CMK (cell line): Measurements from ENCODE around the gene COL4A5.

Source experiments
- DNase-seq: peaks from one replicate; pipeline ENCODE4 v3.0.0-alpha.2; 2010; ENCODE audit warnings: low read depth

Gene COL4A5

DNA sequence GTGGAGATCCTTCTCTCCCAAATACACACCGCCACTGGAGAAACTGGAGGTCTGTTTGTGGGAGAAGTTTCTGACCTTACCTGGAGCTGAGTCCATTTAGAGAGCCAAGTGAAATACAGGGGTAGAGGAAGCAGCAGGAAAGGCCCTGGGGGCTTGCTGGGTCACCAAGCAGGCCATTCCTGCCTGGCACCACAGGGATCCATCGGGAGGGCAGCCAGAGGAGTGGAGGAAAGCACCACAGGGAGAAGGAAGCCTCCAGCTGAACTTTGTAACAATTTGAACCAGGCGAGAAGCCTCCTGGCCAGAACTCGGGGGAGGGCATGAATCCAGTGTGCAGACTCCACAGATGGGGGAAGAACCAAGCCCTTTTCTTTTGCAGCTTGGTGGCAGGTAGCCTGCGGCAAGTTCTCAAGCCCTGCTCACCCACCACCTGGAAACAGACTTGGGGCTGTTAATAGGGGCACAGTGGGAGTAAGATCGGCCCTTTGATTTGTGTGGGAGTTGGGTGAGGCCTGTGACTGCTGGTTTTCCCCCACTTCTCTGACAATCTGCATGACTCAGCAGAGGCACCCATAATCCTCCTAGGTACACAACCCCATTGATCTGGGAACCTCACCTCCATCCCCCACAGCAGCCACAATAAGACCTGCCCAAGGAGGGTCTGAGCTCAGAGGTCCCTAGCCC, 202.1 kb downstream of the COL4A5 start:
- DNase-seq, result no peak

GRCh38 chrX:108642273-108642628, 202.6 kb downstream of the COL4A5 start:
- no peak for DNase-seq

GRCh38 chrX:108664701-108665100, 225.1 kb downstream of the COL4A5 start:
- DNase-seq, result no peak

DNA sequence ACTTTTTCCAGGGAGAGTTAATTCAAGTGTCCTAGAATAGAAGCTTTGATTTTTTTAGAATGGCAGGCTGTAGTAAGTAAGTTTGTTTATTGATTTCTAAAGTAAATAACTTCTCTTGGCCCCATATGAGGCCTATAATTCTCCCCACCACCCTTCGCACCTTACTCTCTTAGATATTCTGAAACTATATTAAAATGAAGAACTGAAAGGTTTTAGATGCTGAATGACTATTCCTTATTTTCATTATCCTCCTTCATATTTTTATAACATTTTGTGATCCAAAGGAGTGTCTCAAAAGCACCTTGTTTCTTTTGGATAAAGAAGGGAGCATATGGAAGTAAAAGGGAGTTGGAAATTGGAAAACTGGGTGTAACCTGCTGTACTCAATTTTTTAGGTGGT, 226.5 kb downstream of the COL4A5 start:
- DNase-seq, result no peak

DNA sequence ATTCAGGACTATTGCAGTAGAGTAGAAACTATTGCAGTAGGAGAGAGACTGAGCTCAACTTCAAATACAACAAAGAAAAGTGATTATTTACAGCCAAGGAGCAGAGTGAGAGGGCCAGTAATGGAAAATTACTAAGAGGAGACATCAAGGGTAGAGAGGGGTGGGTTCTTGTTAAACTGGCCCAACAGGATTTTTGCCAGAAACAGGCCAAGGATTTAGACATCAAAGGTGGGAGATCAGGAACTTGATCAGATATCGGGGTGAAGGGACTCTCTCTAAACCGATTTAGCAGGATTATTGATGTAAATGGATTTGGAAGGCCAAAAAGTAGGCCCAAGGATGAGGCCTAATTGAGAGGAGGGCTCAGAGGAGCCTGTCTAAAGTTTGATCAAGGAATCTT, 231.9 kb downstream of the COL4A5 start:
- no peak for DNase-seq

- DNase-seq, result no peak
These were observed 257.1 kb downstream of the COL4A5 start for GRCh38 chrX:108696690-108697089.

DNA sequence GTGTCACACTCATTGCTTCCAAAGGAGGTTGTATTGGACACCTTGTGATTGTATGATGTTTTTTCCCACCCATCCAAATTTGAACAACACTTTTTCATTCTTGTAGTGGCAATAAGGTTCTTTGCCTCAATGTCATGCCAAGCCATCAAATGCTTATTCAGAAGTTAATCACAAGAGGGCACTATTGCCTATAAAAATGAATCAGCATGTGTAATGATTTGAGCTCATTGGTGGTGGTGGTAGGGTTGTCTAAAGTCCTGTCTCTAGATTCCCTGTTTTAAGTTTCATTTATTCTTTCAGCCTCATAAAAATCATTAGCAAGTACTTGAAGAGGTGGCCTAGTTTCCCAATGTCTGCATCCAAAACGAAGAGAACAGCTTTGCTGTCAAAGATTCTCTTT, 259.7 kb downstream of the COL4A5 start:
- no peak for DNase-seq

DNA sequence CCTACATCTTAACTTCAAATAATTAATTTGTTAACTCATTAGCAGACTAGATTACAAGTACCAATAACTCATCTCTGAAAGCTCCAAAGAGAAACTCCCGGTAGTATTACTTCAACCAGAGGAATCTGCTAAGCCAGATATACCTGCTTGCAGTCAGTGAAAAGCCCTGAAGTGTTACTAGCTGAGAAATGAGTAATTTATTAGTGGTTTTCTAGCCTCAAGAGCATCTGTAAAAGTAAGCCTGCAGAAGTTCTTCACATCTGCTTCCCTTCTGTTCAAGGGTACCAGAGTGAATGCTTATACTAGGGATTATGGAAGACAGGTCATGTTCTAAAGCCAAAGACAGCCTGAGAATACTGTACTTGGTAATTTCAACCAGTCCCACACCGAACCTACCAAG, 262.0 kb downstream of the COL4A5 start:
- no peak for DNase-seq

GRCh38 chrX:108702530-108702929, 262.9 kb downstream of the COL4A5 start:
- no peak for DNase-seq

- no peak for DNase-seq
These were observed 265.2 kb downstream of the COL4A5 start for GRCh38 chrX:108704839-108705238.

- no peak for DNase-seq
These were observed 273.2 kb downstream of the COL4A5 start for GRCh38 chrX:108712886-108713285.

GRCh38 chrX:108722561-108722960, 282.9 kb downstream of the COL4A5 start:
- no peak for DNase-seq

- no peak for DNase-seq
These were observed 287.1 kb downstream of the COL4A5 start for GRCh38 chrX:108726748-108727147.

- DNase-seq, result no peak
These were observed 291.5 kb downstream of the COL4A5 start for GRCh38 chrX:108731153-108731552.

GRCh38 chrX:108732630-108733321, 293.1 kb downstream of the COL4A5 start:
- no peak for DNase-seq

- DNase-seq, result no peak
These were observed 294.8 kb downstream of the COL4A5 start for GRCh38 chrX:108734426-108734825.

GRCh38 chrX:108735091-108735678, 295.5 kb downstream of the COL4A5 start:
- no peak for DNase-seq

DNA sequence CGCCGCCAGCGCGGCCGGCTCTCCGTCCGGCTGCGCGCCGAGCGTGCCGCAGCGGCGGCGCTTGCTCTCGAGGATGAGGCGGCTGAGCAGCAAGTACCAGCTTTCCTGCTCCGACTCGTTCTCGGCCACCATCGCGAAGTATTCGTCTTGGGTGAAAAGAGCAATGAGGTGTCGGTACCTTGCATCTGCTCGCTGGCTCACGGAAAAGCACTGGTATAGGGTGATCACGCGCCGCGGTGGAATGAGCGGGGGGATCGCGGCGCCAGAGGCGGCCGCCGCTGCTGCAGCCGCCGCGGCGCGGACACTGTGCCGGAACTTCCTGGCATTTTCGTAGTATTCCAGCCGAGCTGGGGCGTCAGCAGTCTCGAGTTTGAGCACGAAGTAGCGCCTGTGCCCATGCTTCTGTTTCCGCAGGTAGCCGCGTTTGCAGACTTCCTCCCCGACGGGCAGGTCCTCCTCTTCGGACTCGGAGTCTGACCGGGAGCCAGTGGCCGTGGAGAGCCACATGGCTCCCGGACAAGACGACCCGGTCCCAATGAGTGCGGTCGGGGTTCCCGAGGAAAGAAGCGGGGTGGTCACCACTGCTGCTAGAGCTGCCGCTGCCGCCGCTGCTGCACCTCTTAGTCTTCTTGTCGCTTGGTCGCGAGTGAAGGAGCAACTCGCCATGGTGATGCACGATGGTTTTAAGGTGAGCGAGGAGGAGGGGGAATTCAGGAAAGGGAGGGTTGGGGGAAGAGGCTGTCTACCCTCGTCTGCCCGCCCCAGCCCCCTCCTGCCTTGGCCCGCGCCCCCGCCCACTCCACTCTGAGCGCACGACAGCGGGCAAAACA, 296.3 kb downstream of the COL4A5 start:
- no peak for DNase-seq

DNA sequence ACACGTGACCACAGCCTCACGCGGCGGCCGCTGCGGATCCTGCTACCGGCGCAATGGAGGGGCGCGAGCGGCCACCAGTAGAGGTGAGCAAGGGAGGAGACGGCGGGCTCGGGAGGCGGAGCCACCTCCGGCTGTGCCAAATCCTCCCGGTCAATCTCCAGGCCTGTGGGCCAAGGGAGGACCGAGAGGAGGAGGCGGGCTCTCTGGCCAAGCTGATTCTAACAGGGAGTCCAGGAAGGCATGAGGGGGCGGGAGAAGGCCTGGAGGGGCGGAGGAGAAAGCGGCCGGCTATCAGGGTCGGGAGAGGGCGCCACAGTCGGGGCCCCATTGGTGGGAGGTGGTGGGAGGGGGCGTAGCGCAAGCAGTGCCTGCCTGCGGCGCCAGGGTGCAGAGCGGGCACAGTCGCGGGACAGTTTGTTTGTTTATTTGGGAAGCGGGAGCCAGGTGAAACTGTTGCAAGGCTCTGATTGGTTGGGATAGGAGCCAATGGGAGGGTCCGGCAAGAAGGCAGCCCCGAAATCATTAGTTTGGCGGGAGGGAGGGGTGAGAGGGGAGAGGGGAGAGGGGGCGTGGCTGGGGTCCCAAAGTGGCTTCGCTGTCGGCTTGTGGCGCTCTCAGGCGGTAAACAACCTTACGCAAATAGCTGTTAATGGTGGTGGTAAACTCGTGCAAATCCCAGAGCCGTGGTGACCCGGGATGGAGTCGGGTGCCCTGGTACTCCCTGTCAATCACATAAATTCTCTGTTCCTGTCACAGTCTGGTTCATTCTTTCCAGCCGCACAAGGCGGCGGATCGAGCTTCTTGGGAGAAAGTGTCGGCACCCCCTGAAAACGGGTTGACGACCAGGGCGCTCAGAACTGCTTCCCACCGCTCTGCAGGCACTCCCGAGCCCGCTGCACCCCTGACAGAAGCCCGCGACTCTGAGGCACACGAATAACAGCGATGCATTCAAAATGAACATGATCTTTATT, 297.2 kb downstream of the COL4A5 start, which contains the start of gene IRS4:
IRS4 (minus strand) TSS at position 55 of the 971 bp plus-strand sequence.
- no peak for DNase-seq

GRCh38 chrX:108737754-108738153, 298.1 kb downstream of the COL4A5 start:
- DNase-seq, result no peak

DNA sequence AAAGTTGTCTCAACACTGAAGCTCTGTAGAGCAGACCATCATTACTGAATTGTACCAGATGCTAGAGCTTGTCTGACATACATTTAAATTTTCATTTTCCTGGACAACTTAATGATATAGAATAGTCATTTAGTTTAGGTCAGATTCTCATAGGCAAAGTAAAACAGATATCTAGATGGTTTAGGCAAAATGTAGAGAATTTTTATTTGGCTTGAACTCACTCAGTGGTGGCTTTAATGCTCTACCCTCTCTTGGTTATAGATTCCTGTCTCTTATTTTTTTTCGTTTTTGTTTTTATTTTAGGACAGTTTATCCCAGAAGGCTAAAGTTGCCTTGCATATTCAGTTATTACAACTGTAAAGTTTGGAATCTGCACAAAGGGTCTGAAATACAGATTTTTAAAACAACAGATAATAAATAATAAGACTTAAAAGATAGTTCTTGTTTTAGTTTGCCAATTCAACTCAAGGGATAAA, 300.7 kb downstream of the COL4A5 start:
- no peak for DNase-seq
